HepG2 (cell line): ENCODE data around the gene CYP21A2. TPM values are rescaled to one million over a fixed set of nuclear protein-coding genes. Genes with fewer than 3 reads are reported as not detected.
A peak's percentile ranks its signal among the peaks of the same experiment; 100 is the strongest.

ENCODE experiments used
- KLF9 ChIP-seq: IDR thresholded peaks from 2 replicates; pipeline ENCODE4 v1.6.1; 2016; ENCODE audit warnings: low read depth
- MBD4 ChIP-seq: IDR thresholded peaks from 2 replicates; pipeline ENCODE4 v1.6.1; 2012; ENCODE audit warnings: low read length, inconsistent platforms, borderline replicate concordance
- PRPF4 ChIP-seq: fragments of 200-400 bp; formaldehyde crosslinking; IDR thresholded peaks from 2 replicates; pipeline ENCODE4 v1.6.1; 2016; ENCODE audit warnings: low read length, low read depth; ENCODE audit not compliant: poor library complexity, severe bottlenecking
- RBFOX2 ChIP-seq: fragments of 200-400 bp; formaldehyde crosslinking; IDR thresholded peaks from 2 replicates; pipeline ENCODE4 v1.6.1; 2017; ENCODE audit warnings: low read depth, mild to moderate bottlenecking, low read length
- SMAD1 ChIP-seq: sonication (generic); formaldehyde crosslinking; IDR thresholded peaks from 2 replicates; pipeline ENCODE4 v1.4.0; 2020; ENCODE audit warnings: missing genetic modification reagents, low read depth, mild to moderate bottlenecking, borderline replicate concordance
- SNRNP70 ChIP-seq: fragments of 200-400 bp; formaldehyde crosslinking; IDR thresholded peaks from 2 replicates; pipeline ENCODE4 v1.6.1; 2017; ENCODE audit warnings: mild to moderate bottlenecking, low read depth, low read length, moderate library complexity
- ZIK1 ChIP-seq: sonication (generic); formaldehyde crosslinking; IDR thresholded peaks from 2 replicates; pipeline ENCODE4 v1.5.0; 2020; ENCODE audit warnings: mild to moderate bottlenecking, low read depth, missing genetic modification reagents, borderline replicate concordance
- ZNF501 ChIP-seq: sonication (generic); formaldehyde crosslinking; IDR thresholded peaks from 2 replicates; pipeline ENCODE4 v1.5.1; 2020; ENCODE audit warnings: mild to moderate bottlenecking, moderate library complexity, missing genetic modification reagents
- ZNF530 ChIP-seq: sonication (generic); formaldehyde crosslinking; IDR thresholded peaks from 2 replicates; pipeline ENCODE4 v1.5.0; 2020; ENCODE audit warnings: low read depth, mild to moderate bottlenecking, missing genetic modification reagents
- polyA plus RNA-seq, 8 experiments: library from polyadenylated mRNA; depleted of rRNA in 3 of 8; stranded (reverse) in 7 of 8; unstranded in 1 of 8; fragments of >200 nt; fragmentation: Illumina TruSeq in 4 of 8; extraction: Trizol in 4 of 8; gene quantifications; 2 replicates each; pipeline versions ENCODE4 v1.2.1 to v1.2.3, GENCODE V29; 2011 to 2016; ENCODE audit warnings: low read depth in 4 of 8, missing spikeins in 1 of 8, mixed read lengths in 1 of 8; ENCODE audit not compliant: insufficient read depth in 1 of 8
- total RNA-seq, 5 experiments: library from RNA; depleted of rRNA; stranded (reverse); fragments of >200 nt; fragmentation: Illumina TruSeq; extraction: Trizol; gene quantifications; 2 replicates each; pipeline ENCODE4 v1.2.3, GENCODE V29; 2016; ENCODE audit warnings: low read depth in 1 of 5
- TF ChIP-seq, protein P1 (sequence below): sonication (generic); formaldehyde crosslinking; IDR thresholded peaks from 2 replicates; pipeline ENCODE4 v1.5.1; 2020; ENCODE audit warnings: missing genetic modification reagents, mild to moderate bottlenecking, borderline replicate concordance
- TF ChIP-seq, protein P2 (sequence below), 2 experiments: IDR thresholded peaks; 2 replicates each; pipeline ENCODE4 v1.6.1; 2011 to 2012; ENCODE audit warnings: low read length in 2 of 2, borderline replicate concordance in 1 of 2, low read depth in 1 of 2, mild to moderate bottlenecking in 1 of 2, moderate library complexity in 1 of 2
- TF ChIP-seq, protein P3 (sequence below): sonication (generic); formaldehyde crosslinking; IDR thresholded peaks from 2 replicates; pipeline ENCODE4 v1.4.0; 2020; ENCODE audit warnings: missing genetic modification reagents, borderline replicate concordance
- TF ChIP-seq, protein P4 (sequence below): IDR thresholded peaks from 2 replicates; pipeline ENCODE4 v1.6.1; 2012; ENCODE audit warnings: low read depth, low read length, improper control_type of control experiment
- TF ChIP-seq, protein P5 (sequence below): sonication (generic); formaldehyde crosslinking; IDR thresholded peaks from 2 replicates; pipeline ENCODE4 v1.4.0; 2020; ENCODE audit warnings: mild to moderate bottlenecking, low read depth, missing genetic modification reagents

CYP21A2 gene
- total and polyA plus RNA-seq, 2 of the 13 experiments (the other 11 are each of a cell fraction or from before 2014, with no cell fraction given): 1.5 to 6.3 TPM

DNA sequence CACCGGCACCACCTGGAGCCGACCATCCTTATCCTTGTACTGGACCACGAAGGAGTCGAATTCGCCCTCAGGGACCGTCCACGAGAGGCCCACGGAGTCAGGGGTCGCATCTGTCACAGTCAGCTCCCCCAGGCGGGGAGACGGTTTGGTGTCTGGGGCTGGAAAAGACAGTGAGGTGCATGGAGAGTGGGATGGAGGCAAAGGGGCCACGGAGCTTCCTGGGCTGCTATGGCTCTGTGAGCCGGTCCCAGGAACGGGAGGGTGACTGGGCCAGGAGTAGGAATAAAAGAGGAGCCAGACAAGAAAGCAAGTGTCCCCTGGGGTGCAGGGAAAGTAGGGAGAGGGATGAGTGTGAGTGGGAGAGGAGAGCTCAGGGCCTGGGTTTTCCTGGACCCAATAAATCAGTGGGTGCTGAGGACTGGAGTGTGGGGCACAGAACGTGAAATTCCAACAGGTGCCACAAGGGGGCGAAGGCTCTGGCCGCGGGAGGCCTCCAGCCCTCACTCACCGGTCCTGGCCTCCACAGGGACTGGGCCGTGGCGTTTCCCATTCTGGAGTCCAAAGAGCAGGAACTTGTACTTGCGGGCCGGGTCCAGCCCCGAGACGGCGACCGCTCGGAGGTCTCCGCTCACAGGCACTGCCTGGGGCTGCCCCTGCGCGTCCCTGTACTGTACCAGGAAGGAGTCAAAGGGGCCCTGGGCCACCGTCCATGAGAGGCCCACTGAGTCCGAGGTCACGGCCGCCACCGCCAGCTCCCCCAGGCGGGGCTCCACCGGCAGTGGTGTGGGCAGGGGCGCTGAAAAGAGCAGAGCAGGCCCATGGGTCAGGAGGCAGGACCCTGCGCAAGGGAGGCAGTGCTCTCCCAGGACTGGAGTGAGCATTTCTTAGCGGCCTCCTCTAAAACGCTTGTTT is 9.9 kb downstream of the CYP21A2 start (continued):
- TF ChIP-seq, protein P1, sequence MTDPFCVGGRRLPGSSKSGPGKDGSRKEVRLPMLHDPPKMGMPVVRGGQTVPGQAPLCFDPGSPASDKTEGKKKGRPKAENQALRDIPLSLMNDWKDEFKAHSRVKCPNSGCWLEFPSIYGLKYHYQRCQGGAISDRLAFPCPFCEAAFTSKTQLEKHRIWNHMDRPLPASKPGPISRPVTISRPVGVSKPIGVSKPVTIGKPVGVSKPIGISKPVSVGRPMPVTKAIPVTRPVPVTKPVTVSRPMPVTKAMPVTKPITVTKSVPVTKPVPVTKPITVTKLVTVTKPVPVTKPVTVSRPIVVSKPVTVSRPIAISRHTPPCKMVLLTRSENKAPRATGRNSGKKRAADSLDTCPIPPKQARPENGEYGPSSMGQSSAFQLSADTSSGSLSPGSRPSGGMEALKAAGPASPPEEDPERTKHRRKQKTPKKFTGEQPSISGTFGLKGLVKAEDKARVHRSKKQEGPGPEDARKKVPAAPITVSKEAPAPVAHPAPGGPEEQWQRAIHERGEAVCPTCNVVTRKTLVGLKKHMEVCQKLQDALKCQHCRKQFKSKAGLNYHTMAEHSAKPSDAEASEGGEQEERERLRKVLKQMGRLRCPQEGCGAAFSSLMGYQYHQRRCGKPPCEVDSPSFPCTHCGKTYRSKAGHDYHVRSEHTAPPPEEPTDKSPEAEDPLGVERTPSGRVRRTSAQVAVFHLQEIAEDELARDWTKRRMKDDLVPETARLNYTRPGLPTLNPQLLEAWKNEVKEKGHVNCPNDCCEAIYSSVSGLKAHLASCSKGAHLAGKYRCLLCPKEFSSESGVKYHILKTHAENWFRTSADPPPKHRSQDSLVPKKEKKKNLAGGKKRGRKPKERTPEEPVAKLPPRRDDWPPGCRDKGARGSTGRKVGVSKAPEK: no peak
- TF ChIP-seq, protein P2, sequence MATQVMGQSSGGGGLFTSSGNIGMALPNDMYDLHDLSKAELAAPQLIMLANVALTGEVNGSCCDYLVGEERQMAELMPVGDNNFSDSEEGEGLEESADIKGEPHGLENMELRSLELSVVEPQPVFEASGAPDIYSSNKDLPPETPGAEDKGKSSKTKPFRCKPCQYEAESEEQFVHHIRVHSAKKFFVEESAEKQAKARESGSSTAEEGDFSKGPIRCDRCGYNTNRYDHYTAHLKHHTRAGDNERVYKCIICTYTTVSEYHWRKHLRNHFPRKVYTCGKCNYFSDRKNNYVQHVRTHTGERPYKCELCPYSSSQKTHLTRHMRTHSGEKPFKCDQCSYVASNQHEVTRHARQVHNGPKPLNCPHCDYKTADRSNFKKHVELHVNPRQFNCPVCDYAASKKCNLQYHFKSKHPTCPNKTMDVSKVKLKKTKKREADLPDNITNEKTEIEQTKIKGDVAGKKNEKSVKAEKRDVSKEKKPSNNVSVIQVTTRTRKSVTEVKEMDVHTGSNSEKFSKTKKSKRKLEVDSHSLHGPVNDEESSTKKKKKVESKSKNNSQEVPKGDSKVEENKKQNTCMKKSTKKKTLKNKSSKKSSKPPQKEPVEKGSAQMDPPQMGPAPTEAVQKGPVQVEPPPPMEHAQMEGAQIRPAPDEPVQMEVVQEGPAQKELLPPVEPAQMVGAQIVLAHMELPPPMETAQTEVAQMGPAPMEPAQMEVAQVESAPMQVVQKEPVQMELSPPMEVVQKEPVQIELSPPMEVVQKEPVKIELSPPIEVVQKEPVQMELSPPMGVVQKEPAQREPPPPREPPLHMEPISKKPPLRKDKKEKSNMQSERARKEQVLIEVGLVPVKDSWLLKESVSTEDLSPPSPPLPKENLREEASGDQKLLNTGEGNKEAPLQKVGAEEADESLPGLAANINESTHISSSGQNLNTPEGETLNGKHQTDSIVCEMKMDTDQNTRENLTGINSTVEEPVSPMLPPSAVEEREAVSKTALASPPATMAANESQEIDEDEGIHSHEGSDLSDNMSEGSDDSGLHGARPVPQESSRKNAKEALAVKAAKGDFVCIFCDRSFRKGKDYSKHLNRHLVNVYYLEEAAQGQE (IDR thresholded peaks at IDR 0.05; ENCODE audit: borderline replicate concordance in 1 of 2, low read depth in 1 of 2, low read length in 2 of 2): no peak
- TF ChIP-seq, protein P3, sequence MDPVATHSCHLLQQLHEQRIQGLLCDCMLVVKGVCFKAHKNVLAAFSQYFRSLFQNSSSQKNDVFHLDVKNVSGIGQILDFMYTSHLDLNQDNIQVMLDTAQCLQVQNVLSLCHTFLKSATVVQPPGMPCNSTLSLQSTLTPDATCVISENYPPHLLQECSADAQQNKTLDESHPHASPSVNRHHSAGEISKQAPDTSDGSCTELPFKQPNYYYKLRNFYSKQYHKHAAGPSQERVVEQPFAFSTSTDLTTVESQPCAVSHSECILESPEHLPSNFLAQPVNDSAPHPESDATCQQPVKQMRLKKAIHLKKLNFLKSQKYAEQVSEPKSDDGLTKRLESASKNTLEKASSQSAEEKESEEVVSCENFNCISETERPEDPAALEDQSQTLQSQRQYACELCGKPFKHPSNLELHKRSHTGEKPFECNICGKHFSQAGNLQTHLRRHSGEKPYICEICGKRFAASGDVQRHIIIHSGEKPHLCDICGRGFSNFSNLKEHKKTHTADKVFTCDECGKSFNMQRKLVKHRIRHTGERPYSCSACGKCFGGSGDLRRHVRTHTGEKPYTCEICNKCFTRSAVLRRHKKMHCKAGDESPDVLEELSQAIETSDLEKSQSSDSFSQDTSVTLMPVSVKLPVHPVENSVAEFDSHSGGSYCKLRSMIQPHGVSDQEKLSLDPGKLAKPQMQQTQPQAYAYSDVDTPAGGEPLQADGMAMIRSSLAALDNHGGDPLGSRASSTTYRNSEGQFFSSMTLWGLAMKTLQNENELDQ: no peak
- TF ChIP-seq RBFOX2 (peak; percentile 91), KLF9 (CRISPR knock-in tag) (no peak), ZNF530 (no peak), ZNF501 (CRISPR knock-in tag) (peak; percentile 55), MBD4 (no peak), SMAD1 (CRISPR knock-in tag) (no peak), ZIK1 (no peak), PRPF4 (no peak), SNRNP70 (no peak)
- TF ChIP-seq, protein P4, sequence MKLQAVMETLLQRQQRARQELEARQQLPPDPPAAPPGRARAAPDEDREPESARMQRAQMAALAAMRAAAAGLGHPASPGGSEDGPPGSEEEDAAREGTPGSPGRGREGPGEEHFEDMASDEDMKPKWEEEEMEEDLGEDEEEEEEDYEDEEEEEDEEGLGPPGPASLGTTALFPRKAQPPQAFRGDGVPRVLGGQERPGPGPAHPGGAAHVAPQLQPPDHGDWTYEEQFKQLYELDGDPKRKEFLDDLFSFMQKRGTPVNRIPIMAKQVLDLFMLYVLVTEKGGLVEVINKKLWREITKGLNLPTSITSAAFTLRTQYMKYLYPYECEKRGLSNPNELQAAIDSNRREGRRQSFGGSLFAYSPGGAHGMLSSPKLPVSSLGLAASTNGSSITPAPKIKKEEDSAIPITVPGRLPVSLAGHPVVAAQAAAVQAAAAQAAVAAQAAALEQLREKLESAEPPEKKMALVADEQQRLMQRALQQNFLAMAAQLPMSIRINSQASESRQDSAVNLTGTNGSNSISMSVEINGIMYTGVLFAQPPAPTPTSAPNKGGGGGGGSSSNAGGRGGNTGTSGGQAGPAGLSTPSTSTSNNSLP: no peak
- TF ChIP-seq, protein P5, sequence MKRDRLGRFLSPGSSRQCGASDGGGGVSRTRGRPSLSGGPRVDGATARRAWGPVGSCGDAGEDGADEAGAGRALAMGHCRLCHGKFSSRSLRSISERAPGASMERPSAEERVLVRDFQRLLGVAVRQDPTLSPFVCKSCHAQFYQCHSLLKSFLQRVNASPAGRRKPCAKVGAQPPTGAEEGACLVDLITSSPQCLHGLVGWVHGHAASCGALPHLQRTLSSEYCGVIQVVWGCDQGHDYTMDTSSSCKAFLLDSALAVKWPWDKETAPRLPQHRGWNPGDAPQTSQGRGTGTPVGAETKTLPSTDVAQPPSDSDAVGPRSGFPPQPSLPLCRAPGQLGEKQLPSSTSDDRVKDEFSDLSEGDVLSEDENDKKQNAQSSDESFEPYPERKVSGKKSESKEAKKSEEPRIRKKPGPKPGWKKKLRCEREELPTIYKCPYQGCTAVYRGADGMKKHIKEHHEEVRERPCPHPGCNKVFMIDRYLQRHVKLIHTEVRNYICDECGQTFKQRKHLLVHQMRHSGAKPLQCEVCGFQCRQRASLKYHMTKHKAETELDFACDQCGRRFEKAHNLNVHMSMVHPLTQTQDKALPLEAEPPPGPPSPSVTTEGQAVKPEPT (CRISPR knock-in tag): peak; percentile 5; the same call in 1 of the 2 replicates
